ENCODE measurements around the gene GPI.
"Not testable (repeated sequence)": the region's sequence is repeated elsewhere in the genome, so short reads cannot be mapped to it uniquely, and the experiment has no call there.

GPI gene

DNA sequence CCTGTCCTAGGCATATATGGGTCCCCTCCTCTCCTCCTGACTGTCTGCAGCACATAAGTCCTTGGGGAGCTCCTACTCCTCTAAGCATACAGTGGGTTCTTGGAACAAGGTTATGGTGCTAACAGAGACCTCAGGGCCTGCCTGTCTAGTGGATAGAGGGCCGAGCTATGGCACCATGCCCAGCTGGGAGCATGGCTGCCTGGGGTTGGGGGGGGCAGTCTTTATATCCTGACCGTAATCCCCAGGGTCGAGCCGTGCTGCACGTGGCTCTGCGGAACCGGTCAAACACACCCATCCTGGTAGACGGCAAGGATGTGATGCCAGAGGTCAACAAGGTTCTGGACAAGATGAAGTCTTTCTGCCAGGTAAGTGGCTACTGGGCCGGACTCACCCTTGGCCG is 3.3 kb downstream of the GPI start:
- DNase-seq (ENCODE audit: low read depth): no peak

DNA sequence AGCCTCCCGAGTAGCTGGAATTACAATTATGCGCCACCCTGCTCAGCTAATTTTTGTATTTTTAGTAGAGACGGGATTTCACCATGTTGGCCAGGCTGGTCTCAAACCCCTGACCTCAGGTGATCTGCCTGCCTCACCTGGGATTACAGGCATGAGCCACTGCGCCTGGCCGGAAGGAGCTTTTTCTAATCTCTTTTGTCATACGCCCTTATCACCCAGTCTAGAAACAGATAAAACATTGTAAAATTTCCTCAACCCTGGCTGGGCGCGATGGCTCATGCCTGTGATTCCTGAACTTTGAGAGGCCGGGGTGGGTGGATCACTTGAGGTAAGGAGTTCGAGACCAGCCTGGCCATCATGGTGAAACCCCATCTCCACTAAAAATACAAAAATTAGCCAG is 4.2 kb downstream of the GPI start:
- DNase-seq (ENCODE audit: low read depth): not testable (repeated sequence)

DNA sequence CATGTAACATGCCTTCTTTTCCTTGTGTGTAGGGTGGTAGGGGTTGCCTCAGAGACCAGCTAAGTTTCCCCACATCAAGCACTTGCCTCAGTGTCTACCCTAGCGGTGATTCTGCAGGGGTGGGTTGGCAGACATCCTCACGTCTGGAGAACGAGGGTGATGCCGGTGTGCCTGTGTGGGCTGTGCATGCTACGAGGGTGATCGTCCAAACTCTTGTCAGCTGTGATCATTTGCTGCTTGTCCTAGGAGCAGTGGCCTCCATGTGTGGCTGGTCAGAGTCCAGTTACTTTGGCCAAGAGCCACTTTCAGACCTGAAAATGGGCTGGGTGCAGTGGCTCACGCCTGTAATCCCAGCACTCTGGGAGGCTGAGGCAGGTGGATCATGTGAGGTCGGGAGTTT is 5.1 kb downstream of the GPI start:
- no peak for DNase-seq (ENCODE audit: low read depth)

DNA sequence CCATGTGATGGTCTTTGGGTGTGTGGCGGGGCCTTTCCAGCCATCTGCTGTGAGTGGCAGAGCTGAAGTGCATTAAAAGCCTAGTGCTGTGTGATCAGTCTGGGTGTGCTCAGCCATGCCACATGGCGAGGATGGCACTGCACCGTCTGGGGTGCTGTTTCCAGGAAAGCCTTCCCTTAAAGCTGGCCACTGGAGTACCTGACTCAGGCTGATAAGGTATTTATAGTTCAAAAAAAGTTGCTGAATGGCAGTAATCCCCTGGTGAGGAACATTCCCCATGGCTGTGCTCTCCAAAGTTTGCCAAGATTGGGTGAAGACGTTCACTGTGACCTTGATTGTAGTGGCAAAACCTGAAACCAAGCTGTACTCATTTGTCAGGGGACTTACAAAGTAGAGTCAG is 6.0 kb downstream of the GPI start:
- DNase-seq (ENCODE audit: low read depth): no peak

DNA sequence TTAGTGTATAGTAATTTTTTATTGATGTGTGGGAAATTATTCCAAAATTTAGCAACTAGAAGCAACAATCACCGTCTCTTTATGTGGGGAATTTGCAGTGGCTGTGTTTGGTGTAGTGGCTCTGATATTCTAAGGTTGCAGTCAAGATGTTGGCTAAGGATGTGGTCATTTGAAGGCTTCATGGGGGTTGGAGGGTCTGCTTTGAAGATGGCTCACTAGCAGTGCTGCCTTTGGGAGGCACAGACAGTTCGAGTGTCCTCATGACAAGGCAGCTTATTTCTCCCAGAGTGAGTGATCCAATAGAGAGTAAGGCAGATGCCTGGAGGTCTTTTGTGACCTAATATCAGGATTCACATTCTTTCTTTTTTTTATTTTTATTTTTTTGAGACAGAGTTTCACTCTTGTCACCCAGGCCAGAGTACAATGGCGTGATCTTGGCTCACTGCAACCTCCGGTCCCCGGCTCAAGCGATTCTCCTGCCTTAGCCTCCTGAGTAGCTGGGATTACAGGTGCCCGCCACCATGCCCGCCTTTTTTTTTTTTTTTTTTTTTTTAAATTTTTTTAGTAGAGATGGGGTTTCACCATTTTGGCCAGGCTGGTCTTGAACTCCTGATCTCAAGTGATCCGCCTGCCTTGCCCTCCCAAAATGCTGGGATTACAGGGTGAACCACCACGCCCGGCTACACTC is 8.7 kb downstream of the GPI start:
- DNase-seq (ENCODE audit: low read depth): no peak

DNA sequence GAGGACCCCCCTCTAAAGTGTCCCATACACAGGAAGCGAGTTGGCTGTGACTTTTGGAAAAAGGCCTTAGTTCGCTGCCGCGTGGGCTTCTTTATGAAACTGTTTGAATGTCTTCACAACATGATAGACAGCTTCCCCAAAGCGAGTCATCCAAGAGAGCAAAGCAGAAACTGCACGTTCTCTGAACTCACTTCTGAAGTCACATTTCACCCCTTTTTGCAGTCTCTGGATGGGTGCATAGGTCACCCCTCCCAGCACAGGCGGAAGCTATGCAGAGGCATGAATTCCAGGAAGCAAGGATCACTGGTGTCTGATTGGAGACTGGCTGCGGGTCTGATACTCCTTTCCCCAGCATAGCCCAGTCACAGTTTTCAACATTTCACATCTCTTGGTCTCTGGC is 10.6 kb downstream of the GPI start:
- DNase-seq (ENCODE audit: low read depth): no peak

DNA sequence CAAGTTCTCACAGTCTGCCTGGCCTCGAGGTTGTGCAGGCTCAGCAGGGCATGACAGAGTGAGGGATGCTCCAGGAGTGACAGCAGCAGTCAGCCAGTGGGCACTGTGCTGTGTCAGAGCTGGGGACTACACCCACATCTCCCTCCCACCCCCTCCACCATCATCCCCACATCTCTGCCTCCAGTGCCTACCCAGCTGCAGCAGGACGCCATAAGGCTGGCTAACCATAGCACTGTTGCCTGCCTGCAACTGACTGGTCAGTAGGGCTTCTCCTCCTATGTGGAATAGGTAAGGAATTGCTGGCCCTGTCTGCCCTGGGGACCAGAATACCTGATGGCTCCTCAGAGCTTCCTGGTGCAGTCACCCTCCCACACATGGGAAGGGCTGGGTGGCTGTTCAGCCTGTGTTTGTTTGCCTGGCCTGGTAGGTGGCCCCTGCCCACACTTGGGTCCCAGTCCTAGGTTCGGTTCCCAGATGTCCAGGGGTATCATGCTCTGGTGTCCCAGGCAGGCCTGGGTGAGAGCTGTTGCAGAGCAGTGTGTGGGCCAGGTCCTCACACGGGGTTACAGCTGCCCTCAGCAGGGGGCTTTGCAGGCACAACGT is 15.7 kb downstream of the GPI start:
- no peak for DNase-seq (ENCODE audit: low read depth)

DNA sequence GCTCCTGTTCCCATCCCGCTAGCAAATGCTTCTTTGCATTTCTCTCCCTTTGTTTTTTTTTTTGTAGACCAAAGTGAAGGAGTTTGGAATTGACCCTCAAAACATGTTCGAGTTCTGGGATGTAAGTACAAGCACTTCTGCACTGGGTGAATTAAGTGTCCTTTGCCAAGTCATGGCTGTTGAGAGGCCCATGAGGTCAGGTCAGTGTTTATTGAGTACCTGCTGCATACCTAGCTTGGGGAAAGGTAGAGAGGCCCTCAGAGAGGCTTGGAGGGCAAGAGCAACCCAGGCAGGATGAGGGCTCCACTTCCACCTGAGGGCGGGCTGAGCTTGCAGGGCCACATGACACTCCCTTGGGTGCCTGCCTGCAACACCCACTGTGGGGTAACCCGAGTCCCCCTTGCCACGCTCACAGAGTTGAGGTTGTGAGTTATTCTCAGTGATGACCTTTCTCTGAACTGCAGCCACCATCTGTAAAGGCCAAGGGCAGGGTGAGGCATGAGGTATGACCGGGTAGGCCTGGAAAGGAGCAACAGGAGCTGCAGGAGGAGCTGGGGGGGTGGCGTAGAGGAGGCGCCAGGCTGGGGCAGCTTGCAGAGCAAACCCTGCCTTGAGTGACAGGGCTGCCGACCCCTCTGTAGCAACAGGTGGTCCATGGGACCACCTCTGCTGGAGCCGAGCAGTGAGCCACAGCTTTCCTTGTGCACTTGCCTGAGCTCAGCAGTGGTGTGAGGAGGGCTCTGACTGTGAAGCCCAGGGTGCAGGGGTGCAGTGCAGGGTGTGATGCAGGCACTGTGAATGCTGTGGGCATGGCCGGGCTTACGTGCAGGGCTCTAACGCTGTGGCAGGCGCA is 16.6 kb downstream of the GPI start:
- no peak for DNase-seq (ENCODE audit: low read depth)

DNA sequence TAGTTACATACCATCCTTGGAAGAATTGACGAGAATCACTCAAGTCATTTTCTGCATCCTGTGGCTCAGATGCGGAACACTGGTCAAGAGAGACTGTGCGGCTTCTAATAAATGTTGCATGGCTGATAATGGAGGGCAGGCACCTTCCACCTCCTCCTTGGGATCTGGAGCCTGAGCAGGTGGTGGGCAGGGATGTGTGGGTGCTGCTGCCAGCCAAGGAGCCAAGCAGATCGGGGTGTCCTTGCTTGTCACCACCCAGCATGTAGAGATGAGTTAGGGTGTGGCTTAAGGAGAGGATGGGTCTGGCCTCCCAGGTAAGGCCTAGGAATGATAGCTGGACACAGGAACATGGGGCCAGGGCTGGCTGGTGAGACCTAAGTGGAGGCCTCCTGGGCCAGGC is 17.5 kb downstream of the GPI start:
- DNase-seq (ENCODE audit: low read depth): no peak

DNA sequence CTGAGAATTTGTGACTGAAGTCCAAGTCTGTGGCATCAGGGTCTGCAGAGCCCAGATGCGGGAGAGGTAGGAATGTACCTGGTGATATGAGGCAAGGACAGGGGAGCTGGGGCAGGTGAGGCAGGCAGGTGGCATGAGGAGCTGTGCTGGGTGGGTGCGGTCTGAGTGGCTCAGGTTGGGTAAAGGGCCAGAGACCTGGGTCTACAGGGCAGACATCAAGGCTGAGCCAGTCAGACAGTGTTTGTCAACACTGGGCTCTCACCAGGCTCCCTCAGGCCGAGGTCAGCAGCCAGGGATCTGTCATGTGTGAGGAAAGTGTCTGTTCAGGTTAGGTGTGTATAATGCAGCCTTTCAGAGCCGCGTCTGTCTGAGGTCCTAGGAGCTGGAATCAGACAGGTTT is 18.6 kb downstream of the GPI start:
- no peak for DNase-seq (ENCODE audit: low read depth)

DNA sequence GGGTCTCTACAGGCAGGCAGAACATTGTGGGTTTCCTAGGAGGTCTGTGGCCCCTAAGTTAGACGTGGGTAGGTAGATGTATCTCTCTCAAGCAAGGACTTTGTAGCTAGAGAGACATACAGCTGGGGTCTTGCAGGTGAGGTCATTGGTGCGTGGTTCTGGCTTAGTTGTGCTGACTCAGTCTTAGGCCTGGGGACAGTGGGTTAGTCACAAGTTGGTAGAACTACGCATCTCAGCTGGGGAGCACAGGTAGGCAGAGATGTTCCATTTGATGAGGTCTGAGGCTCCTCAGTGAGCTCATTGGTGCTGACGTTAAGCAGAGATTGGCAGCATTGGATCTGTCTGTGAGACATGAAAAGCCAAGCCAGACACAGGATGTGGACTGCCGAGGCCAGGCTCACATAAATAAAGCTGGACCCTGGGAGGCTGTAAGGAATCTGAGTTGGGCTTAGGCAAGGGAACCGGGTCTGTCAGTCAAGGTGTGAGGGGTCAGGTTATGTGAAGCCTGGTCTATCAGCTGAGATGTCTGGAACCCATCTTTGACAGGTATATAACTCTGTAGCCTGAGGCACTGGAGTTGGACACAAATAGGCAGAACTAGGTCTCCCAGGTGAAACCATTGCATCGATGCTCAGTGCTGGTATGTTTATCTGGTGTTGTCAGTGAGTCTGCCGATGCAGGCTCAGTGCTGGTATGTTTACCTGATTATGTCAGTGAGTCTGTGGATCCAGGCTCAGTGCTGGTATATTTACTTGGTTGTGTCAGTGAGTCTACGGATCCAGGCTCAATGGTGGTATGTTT is 21.8 kb downstream of the GPI start:
- no peak for DNase-seq (ENCODE audit: low read depth)

DNA sequence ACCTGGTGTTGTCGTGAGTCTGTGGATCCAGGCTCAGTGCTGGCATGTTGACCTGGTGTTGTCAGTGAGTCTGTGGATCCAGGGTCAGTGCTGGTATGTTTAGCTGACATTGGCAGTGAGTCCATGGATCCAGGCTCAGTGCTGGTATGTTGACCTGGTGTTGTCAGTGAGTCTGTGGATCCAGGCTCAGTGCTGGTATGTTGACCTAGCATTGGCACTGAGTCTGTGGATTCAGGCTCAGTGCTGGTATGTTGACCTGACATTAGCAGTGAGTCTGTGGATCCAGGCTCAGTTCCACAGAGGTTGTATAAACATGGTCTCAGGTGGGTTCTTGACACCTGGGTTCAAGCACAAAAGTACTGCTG is 22.4 kb downstream of the GPI start:
- no peak for DNase-seq (ENCODE audit: low read depth)

DNA sequence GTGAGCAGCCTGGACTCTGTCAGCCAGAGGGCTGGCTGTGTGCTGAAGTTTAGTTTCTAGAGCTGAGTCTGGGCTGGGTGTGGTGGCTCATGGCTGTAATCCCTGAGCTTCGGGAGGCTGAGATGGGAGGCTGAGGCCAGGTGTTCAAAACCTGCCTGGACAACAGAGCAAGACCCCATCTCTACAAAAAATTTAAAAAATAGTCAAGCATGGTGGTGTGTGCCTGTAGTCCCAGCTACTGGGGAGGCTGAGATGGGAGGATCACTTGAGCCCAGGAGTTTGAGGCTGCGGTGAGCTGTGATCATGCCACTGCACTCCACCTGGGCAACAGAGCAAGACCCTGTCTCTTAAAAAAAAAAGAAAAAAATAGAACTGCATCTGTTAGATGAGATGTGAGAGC is 23.7 kb downstream of the GPI start:
- not testable (repeated sequence) for DNase-seq (ENCODE audit: low read depth)

DNA sequence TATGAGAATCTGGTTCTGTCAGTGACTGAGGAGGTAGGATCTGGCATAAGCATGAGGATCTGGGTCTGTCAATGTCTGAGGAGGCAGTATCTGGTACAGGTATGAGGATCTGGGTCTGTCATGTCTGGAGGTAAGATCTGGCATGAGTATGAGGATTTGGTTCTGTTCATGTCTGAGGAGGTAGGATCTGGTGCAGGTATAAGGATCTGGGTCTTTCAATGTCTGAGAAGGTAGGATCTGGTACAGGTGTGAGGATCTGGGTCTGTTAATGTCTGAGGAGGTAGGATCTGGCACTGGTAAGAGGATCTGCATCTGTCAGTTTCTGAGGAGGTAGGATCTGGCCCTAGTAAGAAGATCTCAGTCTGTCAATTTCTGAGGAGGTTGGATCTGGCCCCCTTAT is 26.8 kb downstream of the GPI start:
- DNase-seq (ENCODE audit: low read depth): no peak

DNA sequence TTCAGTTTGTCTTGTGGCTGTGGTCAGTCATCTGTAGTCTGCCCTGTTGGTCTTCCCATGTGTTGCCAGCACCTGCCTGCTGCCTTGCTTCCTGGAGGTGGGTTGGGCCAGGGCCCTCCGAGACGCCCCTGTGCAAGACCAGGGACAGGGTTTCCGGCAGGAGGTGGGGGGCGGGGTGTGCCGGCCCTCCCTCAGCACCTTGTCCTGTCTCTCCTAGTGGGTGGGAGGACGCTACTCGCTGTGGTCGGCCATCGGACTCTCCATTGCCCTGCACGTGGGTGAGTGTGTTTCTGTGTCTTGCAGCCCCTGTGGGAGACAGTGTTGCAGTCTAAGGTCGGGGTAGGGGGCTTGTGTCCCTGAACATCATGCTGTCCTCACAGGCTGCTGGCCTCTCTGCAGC is 28.0 kb downstream of the GPI start:
- no peak for DNase-seq (ENCODE audit: low read depth)

DNA sequence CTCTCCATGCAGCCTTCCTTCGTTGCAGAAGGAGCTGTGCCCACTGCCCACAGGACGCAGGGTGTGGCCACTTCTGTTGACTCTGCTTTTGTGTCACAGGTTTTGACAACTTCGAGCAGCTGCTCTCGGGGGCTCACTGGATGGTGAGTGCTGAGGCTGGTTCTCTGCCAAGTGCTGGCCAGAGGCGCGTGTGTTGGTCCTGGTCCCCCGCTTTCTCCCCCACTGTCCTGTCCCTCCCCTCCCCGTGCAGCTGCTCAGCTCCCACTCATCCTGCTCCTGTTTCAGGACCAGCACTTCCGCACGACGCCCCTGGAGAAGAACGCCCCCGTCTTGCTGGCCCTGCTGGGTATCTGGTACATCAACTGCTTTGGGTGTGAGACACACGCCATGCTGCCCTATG is 28.6 kb downstream of the GPI start:
- no peak for DNase-seq (ENCODE audit: low read depth)

DNA sequence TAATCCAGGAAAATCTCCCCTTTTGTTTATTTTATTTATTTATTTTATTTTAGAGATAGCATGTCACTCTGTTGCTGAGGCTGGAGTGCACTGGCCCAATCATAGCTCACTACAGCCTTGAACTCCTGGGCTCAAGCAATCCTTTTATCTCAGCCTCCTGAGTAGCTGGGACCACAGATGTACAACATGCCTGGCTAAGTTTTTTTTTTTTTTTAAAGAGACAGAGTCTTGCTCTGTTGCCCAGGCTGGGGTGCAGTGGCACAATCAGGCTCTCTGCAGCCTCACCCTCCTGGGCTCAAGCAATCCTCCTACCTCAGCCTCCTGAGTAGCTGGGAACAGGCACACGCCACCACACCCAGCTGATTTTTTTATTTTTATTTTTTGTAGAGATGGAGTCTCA is 32.9 kb downstream of the GPI start:
- DNase-seq (ENCODE audit: low read depth): no peak

DNA sequence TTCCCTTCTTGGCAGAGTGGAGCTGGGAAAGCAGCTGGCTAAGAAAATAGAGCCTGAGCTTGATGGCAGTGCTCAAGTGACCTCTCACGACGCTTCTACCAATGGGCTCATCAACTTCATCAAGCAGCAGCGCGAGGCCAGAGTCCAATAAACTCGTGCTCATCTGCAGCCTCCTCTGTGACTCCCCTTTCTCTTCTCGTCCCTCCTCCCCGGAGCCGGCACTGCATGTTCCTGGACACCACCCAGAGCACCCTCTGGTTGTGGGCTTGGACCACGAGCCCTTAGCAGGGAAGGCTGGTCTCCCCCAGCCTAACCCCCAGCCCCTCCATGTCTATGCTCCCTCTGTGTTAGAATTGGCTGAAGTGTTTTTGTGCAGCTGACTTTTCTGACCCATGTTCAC is 34.9 kb downstream of the GPI start:
- DNase-seq (ENCODE audit: low read depth): no peak

DNA sequence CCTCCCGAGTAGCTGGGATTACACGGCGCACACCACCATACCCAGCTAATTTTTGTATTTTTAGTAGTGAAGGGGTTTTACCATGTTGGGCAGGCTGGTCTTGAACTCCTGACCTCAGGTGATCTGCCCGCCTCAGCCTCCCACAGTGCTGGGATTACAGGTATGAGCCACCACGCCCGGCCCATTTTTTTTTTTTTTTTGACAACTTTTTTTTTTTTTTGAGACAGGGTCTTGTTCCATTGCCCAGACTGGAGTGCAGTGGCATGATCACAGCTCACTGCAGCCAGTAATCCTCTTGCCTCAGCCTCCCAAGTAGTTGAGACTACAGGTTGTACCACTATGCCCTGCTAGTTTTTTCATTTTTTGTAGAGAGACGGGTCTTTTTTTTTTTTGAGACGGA is 35.8 kb downstream of the GPI start:
- not testable (repeated sequence) for DNase-seq (ENCODE audit: low read depth)

DNA sequence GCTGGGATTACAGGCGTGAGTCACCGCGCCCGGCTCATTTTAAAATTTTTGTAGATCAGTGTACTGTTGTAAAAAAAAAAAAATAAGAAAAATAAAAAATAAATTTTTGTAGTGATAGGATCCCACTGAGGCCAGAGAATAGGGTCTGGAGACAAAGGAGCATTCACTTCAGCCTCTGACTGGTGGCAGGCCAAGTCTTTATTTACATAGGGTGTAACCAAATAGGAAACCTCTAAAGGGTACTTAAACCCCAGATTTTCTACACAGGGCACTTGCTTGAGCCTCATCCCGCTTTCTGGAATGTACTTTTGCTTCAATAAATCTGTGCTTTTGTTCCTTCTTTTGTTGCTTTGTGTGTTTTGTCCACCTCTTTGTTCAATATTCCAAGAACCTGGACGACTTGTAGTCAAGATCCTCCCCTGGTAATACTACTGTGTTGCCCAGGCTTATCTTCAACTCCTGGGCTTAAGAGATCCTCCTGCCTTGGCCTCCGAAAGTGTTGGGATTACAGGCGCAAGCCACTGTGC is 37.1 kb downstream of the GPI start:
- no peak for DNase-seq (ENCODE audit: low read depth)

DNA sequence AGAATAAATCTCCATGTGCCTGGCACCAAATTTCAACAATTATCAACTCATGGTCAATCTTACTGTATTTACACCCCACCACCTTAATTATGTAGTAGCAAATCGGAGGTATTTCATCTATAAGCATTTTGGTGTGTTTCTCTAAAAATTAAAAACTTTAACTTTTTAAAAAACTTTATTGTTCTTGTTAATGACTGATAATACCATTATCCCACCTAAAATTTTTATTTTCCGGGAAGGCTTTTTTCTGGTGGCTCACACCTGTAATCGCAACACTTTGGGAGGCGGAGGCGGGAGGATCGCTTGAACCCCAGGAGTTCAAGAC is 38.8 kb downstream of the GPI start:
- no peak for DNase-seq (ENCODE audit: low read depth)

DNA sequence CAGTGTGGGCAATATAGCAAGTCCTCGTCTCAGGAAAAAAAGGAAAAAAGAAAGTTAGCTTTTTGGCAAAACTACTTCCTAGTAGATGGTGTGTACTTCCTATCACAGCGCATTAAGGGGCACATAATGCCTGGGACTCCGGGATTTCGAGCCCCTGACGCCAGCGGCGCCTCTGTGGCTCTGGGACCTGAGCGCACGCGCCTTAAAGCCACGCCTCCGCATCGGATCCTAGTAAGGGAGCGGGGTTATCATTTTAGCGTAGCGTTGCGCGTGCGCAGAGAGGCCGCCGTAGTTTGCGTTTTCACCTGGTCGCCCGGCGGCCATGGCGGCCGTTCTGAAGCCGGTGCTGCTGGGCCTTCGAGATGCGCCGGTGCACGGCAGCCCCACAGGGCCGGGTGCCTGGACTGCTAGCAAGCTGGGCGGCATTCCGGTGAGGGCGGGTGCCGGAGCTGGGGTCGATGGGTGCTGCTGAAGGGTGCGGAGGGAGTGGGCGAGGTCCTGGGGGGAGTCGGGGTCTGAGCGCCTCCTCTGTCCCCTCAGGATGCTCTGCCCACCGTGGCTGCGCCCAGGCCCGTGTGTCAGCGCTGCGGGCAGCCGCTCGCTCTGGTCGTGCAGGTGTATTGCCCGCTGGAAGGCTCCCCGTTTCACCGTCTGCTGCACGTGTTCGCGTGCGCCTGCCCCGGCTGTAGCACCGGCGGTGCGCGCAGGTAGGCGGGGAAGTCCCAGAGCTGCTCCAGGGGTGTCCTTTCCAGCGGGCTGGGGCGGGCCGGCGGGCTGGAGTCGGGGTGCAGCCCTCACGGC is 39.3 kb downstream of the GPI start, which contains the start of gene PDCD2L:
Gene PDCD2L, plus strand, starts transcription at position 291 of the 801 bp plus-strand sequence. Its CDS starts 32 bp downstream, at position 323.
- DNase-seq (ENCODE audit: low read depth): peak; percentile 68

Data from HS-5 (cell line).